ENCODE data around the gene SYNE3.

The SYNE3 gene, protein sequence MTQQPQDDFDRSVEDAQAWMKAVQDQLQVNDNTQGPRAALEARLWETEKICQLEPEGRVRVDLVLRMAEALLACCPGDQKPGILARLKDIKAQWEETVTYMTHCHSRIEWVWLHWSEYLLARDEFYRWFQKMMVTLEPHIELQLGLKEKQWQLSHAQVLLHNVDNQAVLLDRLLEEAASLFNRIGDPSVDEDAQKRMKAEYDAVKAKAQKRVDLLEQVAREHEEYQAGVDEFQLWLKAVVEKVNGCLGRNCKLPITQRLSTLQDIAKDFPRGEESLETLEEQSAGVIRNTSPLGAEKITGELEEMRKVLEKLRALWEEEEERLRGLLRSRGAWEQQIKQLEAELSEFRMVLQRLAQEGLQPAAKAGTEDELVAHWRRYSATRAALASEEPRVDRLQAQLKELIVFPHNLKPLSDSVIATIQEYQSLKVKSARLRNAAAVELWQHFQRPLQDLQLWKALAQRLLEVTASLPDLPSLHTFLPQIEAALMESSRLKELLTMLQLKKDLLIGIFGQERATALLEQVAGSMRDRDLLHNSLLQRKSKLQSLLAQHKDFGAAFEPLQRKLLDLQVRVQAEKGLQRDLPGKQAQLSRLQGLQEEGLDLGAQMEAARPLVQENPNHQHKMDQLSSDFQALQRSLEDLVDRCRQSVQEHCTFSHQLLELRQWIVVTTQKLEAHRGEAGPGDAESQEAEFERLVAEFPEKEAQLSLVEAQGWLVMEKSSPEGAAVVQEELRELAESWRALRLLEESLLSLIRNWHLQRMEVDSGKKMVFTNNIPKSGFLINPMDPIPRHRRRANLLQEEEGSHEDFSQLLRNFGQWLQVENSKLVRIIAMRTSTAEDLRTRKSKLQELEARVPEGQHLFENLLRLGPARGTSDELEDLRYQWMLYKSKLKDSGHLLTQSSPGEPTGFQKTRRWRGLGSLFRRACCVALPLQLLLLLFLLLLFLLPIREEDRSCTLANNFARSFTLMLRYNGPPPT

DNA sequence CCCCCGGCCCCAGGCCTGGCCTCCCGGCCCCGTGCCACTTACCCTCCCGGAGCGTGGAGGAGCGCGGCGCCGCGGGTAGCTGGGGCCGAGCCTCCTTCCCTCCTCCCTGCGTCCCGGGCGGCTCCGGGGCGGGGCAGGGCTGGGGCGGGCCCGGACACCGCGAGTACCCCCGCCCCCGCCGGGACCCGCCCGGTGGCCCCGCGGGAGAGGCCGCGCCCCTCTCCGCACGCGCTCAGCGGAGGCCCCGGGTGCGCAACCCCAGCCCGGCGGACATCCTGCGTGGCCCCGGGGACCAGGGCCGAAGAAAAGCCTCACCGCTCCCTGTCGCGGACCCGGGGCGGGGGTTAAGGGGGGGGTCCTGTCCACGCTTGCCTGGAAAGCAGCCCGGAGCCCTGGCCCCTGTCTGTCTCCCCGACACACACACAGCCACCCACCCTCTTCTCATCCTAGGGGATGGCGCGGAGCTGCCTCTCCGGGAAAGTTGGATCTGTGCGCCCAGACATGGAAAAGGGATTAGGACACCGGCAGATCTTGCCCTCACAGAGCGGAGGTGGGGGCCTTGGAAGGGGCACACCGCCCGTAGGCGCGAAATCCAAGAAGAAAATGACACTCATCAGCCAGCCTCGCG, at the start of gene SYNE3:
TSS of gene SYNE3 (minus strand) at position 97 of the 628 bp plus-strand sequence. CDS start 40,829 bp downstream, outside the sequence.
- in situ Hi-C loops (cut with MboI; ENCODE audit: low sequenced_read_pairs): no loop called here

DNA sequence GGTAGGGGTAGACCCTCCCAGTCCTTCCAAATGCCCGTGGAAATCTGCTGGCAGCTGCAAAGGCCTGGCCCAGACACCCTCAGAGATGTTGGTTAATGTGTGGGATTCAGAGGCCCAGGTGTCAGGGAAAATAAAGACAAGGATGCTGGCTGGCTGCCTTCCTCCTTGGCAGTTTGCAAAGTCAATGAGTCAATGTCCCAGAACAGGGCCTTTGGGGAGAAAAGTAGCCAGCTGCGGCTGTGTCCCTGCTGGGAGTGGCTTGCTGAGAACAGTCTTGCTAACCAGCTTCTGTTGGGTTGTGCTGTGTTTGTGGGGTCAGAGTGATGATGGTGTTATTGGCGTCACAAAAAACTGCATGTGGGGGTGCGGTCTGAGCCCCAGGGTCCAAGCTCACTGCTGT, 47.6 kb upstream of the SYNE3 start:
- in situ Hi-C loops (cut with MboI; ENCODE audit: low sequenced_read_pairs): loop anchor here (25.0 kb wide), 1 partner anchor 423 kb away; no protein-coding TSS in a partner anchor

DNA sequence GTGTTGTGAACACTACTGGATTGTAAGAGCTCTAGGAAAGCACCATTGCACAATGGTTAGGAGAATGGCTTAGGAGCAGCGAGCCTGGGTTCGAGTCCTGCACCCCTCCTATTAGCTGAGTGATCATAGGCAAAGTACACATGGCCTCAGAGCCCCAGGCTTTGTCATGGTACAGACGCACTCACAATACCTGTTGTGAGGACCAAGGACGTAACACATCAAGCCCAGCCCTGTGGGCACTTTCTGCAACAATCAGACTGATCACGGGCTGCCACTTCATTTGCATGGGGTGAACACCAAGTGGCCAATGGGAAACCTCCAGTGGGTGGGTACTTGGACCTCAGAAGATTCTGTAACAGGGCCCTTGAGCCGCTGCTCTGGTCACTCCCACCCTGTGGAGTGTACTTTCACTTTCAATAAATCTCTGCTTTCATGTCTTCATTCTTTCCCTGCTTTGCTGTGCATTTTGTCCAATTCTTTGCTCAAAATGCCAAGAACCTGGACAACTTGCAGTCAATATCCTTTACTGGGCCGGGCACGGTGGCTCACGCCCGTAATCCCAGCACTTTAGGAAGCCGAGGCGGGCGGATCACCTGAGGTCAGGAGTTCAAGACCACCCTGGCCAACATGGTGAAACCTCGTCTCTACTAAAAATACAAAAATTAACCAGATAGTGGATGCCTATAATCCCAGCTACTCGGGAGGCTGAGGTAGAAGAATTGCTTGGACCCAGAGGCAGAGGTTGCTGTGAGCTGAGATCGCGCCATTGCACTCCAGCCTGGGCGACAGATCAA, 46.6 kb upstream of the SYNE3 start:
- in situ Hi-C loops (cut with MboI; ENCODE audit: low sequenced_read_pairs): loop anchor here (25.0 kb wide), 1 partner anchor 424 kb away; no protein-coding TSS in a partner anchor

DNA sequence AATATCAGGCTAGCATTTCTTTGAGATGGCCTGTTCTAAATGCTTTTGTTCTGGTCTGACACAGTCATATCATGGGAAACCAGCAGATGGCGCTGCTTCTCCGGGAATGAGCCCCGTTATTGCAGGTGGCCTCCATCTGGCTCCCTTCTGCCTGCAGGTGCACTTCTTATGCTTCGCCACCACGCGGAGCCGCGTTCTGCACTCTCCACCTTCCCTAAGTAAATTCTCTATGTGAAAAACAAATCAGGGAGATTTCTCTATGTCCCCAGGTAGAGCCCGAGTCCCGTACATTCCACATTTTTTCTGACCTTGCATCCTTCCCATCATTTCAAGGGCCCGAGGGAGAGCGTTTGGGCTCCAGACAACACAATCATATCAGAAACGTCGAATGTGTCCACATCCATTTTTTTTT, 44.6 kb upstream of the SYNE3 start:
- in situ Hi-C loops (cut with MboI; ENCODE audit: low sequenced_read_pairs): loop anchor here (25.0 kb wide), 1 partner anchor 426 kb away; no protein-coding TSS in a partner anchor

DNA sequence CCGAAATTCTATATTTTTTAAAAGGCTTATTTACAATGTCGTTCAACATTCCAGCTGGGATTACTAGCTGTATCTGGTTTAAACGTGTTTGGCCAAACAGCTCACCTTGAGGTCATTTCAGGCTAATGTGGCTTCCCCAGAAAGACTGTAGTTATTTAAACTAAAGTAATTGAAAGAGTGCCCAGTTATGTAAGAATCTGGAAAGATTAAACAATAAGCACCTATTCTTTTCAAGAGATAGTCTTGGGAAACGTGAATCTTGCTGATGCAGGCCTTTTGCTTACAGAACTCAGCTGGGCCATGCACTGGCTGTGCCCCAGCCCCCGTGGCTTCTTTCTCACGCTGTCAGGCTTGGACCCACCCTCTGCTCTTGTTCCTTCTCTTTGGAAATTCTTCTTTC, 42.8 kb upstream of the SYNE3 start:
- in situ Hi-C loops (cut with MboI; ENCODE audit: low sequenced_read_pairs): loop anchor here (25.0 kb wide), 1 partner anchor 428 kb away; no protein-coding TSS in a partner anchor

DNA sequence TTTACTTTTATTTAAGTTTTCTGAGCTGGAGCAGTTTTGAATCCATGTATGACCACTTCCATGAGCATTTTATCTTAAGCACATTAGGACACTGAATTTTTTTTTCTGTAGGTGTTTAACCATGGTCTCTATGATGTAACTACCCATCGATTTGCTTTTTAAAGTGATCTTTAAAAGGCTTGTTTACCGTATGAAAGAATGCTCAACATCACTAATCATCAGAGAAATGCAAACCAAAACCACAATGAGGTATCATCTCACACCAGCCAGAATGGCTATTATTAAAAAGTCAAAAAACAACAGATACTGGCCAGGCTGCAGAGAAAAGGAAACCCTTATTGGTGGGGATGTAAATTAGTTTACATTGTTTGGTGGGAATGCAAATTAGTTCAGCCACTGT, 41.4 kb upstream of the SYNE3 start:
- in situ Hi-C loops (cut with MboI; ENCODE audit: low sequenced_read_pairs): loop anchor here (25.0 kb wide), 1 partner anchor 429 kb away; no protein-coding TSS in a partner anchor

DNA sequence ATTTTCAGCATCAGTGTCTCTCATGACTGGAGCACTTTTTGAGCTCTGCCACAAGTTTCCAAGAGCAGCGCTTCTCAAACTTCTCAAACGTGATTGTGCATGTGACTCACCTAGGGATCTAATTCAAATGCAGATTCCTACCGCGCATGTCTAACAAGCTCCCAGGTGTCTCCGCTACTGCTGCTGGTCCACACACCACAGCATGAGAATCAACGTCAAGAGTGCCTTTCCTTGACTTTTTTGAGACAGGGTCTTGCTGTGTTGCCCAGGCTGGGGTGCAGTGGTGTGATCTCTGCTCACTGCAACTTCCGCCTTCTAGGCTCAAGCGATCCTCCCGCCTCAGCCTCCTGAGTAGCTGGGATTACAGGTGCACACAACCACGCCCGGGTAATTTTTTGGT, 40.8 kb upstream of the SYNE3 start:
- in situ Hi-C loops (cut with MboI; ENCODE audit: low sequenced_read_pairs): loop anchor here (25.0 kb wide), 1 partner anchor 430 kb away; no protein-coding TSS in a partner anchor

DNA sequence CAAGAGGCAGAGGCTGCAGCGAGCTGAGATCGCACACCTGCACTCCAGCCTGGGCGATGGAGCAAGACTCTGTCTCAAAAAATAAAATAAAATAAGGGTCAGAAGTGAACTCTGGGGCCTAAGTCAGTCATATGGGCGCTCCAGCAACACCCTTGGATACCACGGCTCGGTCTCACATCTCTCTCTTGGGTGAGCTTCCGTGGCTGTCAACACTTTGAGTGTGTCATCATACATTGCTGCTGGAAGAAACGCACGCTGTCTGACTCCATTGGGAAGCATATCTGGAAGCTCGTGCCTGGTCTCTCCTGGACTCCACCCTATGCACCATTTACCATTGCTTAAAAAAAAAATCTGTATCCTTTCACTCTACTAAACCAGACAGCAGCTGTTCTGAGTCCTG, 38.6 kb upstream of the SYNE3 start:
- in situ Hi-C loops (cut with MboI; ENCODE audit: low sequenced_read_pairs): loop anchor here (25.0 kb wide), 1 partner anchor 432 kb away; no protein-coding TSS in a partner anchor

DNA sequence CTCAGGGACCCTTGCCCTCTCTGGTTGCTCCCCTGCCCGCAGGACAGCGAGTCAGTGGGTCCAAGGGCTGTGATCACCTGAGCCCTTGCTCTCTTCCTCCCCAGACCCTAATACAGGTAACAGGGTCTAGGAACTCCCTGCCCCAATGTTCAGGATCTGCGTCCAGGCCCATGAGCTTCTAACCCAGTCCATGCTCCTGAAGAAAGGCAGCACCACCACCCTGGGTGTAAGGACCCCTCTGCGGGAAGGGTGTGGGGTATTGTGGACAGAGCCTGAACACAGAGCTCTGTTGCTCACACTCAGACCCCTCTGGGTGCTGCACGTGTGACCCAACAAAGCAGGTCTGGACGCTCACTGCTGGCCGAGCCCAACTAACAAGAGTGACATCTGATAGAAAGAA, 36.7 kb upstream of the SYNE3 start:
- in situ Hi-C loops (cut with MboI; ENCODE audit: low sequenced_read_pairs): loop anchor here (25.0 kb wide), 1 partner anchor 434 kb away; no protein-coding TSS in a partner anchor

DNA sequence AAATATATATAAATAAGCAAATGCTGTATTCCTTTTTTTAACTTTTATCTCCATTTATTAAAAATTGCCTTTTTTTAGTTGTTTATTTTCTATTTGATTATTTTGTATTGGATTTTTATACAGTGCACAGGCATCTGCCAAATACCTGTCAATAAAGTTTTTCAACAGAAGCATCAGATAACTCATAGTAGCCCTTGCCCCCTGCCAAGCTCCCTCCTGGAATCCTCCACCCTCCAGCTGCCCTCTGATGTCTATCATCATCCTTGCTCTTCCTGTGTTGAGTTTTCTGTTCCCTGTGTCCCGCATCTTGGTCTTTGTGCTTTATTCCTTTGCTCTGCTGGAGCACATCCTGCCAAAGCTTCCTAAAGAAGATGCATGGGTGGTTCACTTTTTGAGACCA, 35.0 kb upstream of the SYNE3 start:
- in situ Hi-C loops (cut with MboI; ENCODE audit: low sequenced_read_pairs): loop anchor here (25.0 kb wide), 1 partner anchor 436 kb away; no protein-coding TSS in a partner anchor

DNA sequence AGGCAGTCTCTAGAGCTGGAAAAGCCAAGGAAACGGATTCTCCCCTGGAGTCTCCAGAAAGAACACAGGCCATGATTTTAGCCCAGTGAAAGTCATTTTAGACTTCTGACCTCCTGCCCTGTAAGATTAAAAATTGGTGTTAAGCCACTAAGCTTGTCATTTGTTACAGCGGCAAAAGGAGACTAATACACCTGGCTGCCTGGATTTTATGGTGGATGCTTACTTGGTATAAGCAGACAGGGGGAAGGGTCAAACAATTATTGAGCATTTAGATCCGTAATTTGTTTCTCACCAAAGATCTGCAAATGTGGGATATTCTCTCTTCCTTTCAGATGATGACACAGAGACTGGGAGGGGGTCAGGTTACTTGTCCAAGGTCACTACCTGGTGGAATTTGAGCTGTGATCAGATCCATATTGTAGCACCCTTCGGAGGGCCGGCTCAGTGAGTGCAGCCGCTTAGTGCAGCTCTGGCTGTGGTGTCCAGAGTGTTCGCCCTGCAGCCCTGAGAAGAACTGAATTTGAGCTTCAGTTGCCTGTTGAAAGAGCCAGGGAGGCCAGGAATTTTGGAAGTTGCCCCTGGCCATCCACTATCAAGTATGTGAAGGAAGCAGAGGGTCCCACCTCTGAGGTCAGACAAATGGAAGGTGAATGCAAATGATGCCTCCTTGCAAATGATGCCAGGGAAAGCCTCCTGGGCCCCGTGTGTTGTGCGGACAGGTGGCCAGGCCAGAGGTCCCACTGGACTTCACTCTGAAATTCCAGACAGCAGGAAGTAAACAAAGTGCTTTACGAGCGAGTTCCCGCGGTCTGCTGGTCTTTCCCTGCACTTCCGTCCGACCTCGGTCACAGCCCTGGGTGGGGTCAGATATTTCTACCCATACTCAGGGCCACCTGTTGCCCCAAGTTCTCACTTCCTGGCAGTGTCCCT, 33.5 kb upstream of the SYNE3 start:
- in situ Hi-C loops (cut with MboI; ENCODE audit: low sequenced_read_pairs): loop anchor here (25.0 kb wide), 1 partner anchor 437 kb away; no protein-coding TSS in a partner anchor

DNA sequence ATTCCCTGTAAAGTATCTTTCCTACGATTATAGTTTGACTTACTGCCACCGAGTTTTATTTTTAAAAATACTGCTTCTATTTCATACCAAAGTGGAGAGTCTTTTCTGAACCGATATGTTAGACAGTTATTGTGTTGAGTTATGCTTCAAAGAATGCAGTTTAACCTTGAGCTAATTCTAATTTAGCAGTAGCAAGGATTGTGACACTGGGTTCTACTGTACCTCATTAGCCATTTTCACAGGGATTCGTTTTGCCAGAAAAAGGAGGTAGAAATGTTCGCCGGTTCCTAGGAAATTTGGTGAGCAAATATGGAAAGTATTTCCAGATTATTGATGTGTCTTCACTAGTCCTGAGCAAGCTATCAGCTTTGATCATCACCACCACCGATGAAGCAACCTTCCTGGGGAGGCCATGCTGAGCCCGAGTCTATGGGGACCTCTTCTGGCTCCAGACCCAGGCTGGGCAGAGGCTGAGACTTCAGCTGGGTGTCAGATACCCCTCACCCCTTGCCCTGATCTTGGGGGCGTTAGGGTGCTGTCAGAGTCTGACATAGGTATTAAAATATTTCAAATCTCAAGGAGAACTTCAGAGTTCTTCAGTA, 32.0 kb upstream of the SYNE3 start:
- in situ Hi-C loops (cut with MboI; ENCODE audit: low sequenced_read_pairs): no loop called here

DNA sequence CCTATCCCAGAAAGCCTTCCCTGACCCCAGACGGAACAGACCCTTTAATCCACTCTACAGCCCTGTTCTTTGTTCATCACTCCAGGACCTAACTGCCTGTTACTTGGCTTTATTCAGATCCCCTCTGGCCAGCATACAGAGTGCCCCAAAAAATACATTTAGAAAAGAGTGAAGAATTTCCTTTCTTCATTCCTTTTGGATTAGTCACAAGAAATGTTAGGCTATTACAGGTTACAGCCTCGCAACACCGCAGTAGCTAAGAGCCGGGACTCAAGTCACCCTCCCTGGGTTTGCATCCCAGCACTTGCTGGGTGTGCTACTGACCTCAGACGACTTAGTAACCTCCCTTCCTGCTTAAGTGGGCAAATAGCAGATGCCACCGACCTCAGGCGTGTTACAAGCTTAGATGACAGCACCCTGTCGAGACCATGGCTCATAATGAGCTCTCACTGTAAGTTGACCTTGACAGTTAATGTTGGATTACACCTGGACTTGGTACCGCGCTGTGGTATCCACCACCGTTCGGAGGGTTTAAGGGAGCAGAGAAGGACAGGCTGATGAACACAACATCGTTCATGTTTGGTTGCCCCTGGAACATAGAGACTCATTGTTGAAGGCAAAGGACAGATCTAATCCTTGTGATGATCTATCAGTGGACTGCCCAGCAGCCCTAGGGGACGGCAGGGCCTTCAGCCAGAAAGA, 31.3 kb upstream of the SYNE3 start:
- in situ Hi-C loops (cut with MboI; ENCODE audit: low sequenced_read_pairs): no loop called here

DNA sequence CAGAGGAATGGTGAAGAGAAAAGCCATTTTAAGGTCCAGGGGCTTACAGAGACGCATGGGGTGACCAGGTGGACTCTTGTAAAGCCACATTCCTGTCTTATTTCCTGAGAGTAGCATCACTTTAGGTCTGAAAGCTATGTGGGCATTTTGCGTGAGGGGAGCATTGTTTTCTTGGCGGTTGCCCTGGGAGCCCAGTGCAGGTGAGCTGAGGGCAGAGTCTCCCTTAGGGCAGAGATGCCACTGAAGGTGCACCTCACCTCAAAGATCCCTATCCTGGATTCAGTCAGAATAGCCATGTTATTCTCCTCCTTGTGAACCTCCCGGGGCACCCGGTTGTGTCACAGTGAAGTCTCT, 30.8 kb upstream of the SYNE3 start:
- in situ Hi-C loops (cut with MboI; ENCODE audit: low sequenced_read_pairs): no loop called here

DNA sequence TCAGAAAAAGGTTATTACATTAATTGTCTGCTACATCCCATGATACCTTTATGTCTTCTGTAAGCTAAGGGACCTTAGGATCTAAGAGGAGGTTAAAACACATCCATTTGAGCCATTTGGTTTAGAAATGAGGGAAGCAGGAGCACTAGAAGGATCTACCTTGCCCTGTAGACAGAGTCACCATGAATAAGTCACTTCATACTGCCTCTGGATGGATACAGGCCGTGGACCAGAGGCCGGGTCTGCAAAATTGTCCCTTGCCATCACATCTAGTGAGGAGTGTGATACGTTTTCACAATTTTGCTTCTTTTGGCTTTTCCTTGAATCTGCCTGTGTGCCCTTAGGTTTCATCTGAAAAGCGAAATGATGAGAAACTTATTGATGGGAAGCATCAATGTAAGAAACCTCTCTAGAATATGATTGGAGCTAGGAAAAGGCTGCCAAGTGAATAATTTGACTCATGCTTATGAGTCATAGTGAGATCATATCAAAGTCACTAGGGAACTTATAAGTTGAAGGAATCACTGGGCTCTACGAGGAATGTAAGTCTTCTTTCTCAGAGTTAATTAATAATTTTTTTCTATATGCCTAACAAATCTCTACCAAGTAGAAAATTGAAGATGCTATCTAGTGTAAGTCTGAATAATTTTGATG, 29.2 kb upstream of the SYNE3 start:
- in situ Hi-C loops (cut with MboI; ENCODE audit: low sequenced_read_pairs): no loop called here

DNA sequence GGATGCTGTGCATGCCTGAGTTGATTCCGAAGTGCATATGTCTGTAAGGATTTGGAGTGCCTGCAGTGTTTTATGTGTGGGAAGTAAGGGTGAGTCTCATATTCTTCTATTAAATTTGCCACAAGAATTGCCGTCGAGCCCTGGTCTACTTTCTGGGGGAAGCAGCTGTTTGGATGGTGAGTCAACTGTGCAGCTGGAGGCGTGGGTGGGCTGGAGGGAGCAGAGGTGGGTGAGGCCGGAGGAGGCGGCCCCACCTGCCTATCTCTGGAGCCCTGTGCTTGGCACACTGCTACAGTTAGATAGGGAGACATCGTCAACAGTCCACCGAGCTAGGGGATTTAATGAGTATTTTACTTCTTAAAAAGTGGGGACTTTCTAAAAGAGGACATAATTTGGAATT, 28.1 kb upstream of the SYNE3 start:
- in situ Hi-C loops (cut with MboI; ENCODE audit: low sequenced_read_pairs): no loop called here

DNA sequence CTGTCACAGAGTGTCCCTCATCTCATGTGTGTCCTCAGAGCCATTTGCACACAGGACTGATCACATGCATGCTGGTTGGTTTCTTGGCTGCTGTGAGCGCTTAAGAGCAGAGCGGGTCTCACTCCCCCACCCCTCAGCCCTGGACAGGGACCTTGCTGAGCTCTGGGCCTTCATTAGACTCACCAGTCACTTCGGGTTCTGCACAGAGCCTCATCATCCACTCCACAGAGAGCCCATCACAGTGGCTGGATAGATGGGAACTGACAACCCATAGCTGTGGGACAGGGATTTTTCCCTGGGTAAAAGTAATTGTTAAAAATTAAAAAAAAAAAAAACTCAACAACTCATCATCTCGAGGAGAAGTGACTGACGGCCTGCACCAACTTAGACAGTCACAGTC, 26.6 kb upstream of the SYNE3 start:
- in situ Hi-C loops (cut with MboI; ENCODE audit: low sequenced_read_pairs): no loop called here
